ENCODE data around the gene OARD1. TPM values are rescaled to one million over a fixed set of nuclear protein-coding genes. Genes with fewer than 3 reads are reported as not detected.
A peak's percentile ranks its signal among the peaks of the same experiment; 100 is the strongest.
"Not testable (repeated sequence)": the region's sequence is repeated elsewhere in the genome, so short reads cannot be mapped to it uniquely, and the experiment has no call there.

Gene OARD1
- total RNA-seq, 2 experiments from 2014 or later: 28.4 to 32.2 TPM

- Mint-ChIP-seq H3K4me1 (peaks cover 27% of the 10 kb centered on the region), H3K36me3 (ENCODE audit: low read depth) (no peaks in the 10 kb centered on the region), H3K4me3 (peak overlapping the region; percentile 82), H3K27ac (peak overlapping the region; percentile 92), H3K9me3 (no peaks in the 10 kb centered on the region), H3K27me3 (no peaks in the 10 kb centered on the region)
- POLR2A ChIA-PET: no interaction called here
- DNase-seq: no peak
- CTCF ChIA-PET: interaction anchor here (0.8 to 4.1 kb wide), 17 partner anchors 9 to 135 kb away, joined by 3 to 47 read pairs (median 5); partner anchors contain the start of genes TSPO2 and UNC5CL
Observed at GRCh38 chr6:41027241-41027640, 44.9 kb downstream of the OARD1 start.

- Mint-ChIP-seq H3K36me3 (ENCODE audit: low read depth) (no peaks in the 10 kb centered on the region), H3K4me1 (peaks cover 27% of the 10 kb centered on the region), H3K27ac (no peak overlapping the region), H3K27me3 (no peaks in the 10 kb centered on the region), H3K4me3 (no peak overlapping the region), H3K9me3 (no peaks in the 10 kb centered on the region)
- ChIA-PET POLR2A (no interaction called here), CTCF (interaction anchor here (0.6 to 3.6 kb wide), 5 partner anchors 9 to 1949 kb away, joined by 3 to 47 read pairs (median 3); no protein-coding TSS in a partner anchor)
- DNase-seq: no peak
Observed at GRCh38 chr6:41025966-41026530, 46.1 kb downstream of the OARD1 start.

- Mint-ChIP-seq H3K4me3 (no peak overlapping the region), H3K9me3 (peaks cover 2% of the 10 kb centered on the region), H3K27me3 (no peaks in the 10 kb centered on the region), H3K36me3 (ENCODE audit: low read depth) (peaks cover 2% of the 10 kb centered on the region), H3K4me1 (peaks cover 15% of the 10 kb centered on the region), H3K27ac (no peak overlapping the region)
- DNase-seq: no peak
- CTCF ChIA-PET: interaction anchor here (1.0 to 1.2 kb wide), 2 partner anchors 9 to 12 kb away, joined by 3 to 4 read pairs; no protein-coding TSS in a partner anchor
- POLR2A ChIA-PET: no interaction called here
Observed at GRCh38 chr6:41023114-41023513, 49.0 kb downstream of the OARD1 start.

GRCh38 chr6:41022294-41022693, 49.9 kb downstream of the OARD1 start:
- peaks cover 2% of the 10 kb centered on the region for H3K36me3 Mint-ChIP-seq (ENCODE audit: low read depth)
- no peak for DNase-seq
- H3K27me3 Mint-ChIP-seq: no peaks in the 10 kb centered on the region
- H3K4me3 Mint-ChIP-seq: no peak overlapping the region
- H3K9me3 Mint-ChIP-seq: peaks cover 2% of the 10 kb centered on the region
- no peak overlapping the region for H3K27ac Mint-ChIP-seq
- peaks cover 8% of the 10 kb centered on the region for H3K4me1 Mint-ChIP-seq
- CTCF ChIA-PET: interaction anchor here (1.0 kb wide), 1 partner anchor 8 kb away, joined by 4 read pairs; no protein-coding TSS in a partner anchor
- POLR2A ChIA-PET: no interaction called here

- H3K27me3 Mint-ChIP-seq: no peaks in the 10 kb centered on the region
- H3K4me1 Mint-ChIP-seq: peaks cover 4% of the 10 kb centered on the region
- H3K27ac Mint-ChIP-seq: no peak overlapping the region
- no peak for DNase-seq
- H3K4me3 Mint-ChIP-seq: no peak overlapping the region
- ChIA-PET POLR2A (no interaction called here), CTCF (no interaction called here)
- H3K9me3 Mint-ChIP-seq: peaks cover 2% of the 10 kb centered on the region
- H3K36me3 Mint-ChIP-seq (ENCODE audit: low read depth): peaks cover 2% of the 10 kb centered on the region
Observed at GRCh38 chr6:41021832-41022231, 50.3 kb downstream of the OARD1 start.

- Mint-ChIP-seq H3K4me1 (no peaks in the 10 kb centered on the region), H3K36me3 (ENCODE audit: low read depth) (peaks cover 2% of the 10 kb centered on the region), H3K4me3 (no peak overlapping the region), H3K27me3 (no peaks in the 10 kb centered on the region), H3K27ac (no peak overlapping the region), H3K9me3 (peaks cover 2% of the 10 kb centered on the region)
- DNase-seq: no peak
- ChIA-PET POLR2A (no interaction called here), CTCF (interaction anchor here (6.9 kb wide), 1 partner anchor 10 kb away, joined by 47 read pairs; no protein-coding TSS in a partner anchor)
Observed at GRCh38 chr6:41017663-41018062, 54.5 kb downstream of the OARD1 start.

GRCh38 chr6:41015860-41016259, 56.3 kb downstream of the OARD1 start:
- H3K9me3 Mint-ChIP-seq; DNase-seq; H3K4me1 Mint-ChIP-seq; H3K4me3 Mint-ChIP-seq; H3K27ac Mint-ChIP-seq; H3K36me3 Mint-ChIP-seq (ENCODE audit: low read depth); H3K27me3 Mint-ChIP-seq; POLR2A ChIA-PET: not testable (repeated sequence)
- CTCF ChIA-PET: interaction anchor here (6.9 kb wide), 1 partner anchor 11 kb away, joined by 47 read pairs; no protein-coding TSS in a partner anchor

- no peaks in the 10 kb centered on the region for H3K36me3 Mint-ChIP-seq (ENCODE audit: low read depth)
- H3K4me3 Mint-ChIP-seq: no peak overlapping the region
- ChIA-PET POLR2A (no interaction called here), CTCF (interaction anchor here (1.3 to 6.9 kb wide), 2 partner anchors 8 to 12 kb away, joined by 4 to 47 read pairs; no protein-coding TSS in a partner anchor)
- no peaks in the 10 kb centered on the region for H3K4me1 Mint-ChIP-seq
- H3K27me3 Mint-ChIP-seq: peaks cover 2% of the 10 kb centered on the region
- no peak for DNase-seq
- no peaks in the 10 kb centered on the region for H3K9me3 Mint-ChIP-seq
- no peak overlapping the region for H3K27ac Mint-ChIP-seq
Observed at GRCh38 chr6:41014780-41015179, 57.4 kb downstream of the OARD1 start.

Other genes with a start within 250 kb of the OARD1 start
- 1 to 10 TPM; 1.1 to 1.6 TPM for gene UNC5CL, start 33.1 kb downstream of the OARD1 start, total RNA-seq
- not detected for gene TSPO2, start 29.9 kb downstream of the OARD1 start, total RNA-seq
- gene APOBEC2, start 19.2 kb downstream of the OARD1 start, total RNA-seq: not detected
- gene NFYA, start 618 bp upstream of the OARD1 start, total RNA-seq: 10 to 100 TPM; 33.8 to 36.9 TPM
- not detected for gene TREML1, start 82.0 kb upstream of the OARD1 start, total RNA-seq
- not detected for gene TREM2, start 90.8 kb upstream of the OARD1 start, total RNA-seq
- 10 to 100 TPM; 22.9 to 25.8 TPM for gene TREML2, start 128.8 kb upstream of the OARD1 start, total RNA-seq
- not detected for gene TREML4, start 156.0 kb upstream of the OARD1 start, total RNA-seq
- gene TREM1, start 214.3 kb upstream of the OARD1 start, total RNA-seq: under 1 TPM in 1 of 2 experiments, not detected in 1; 0.40 TPM

Measured in activated CD4-positive, alpha-beta T cell treated with anti-CD3 and anti-CD28 coated beads, Interleukin-2, amount 10 ng/mL, durations not matched to agents 7 days and 5 days (primary cell).